GM18858 (cell line): ENCODE data around the gene FHIT.

Experiments used
- ATAC-seq: cut with Tn5 transposase; IDR thresholded peaks from one replicate; pipeline ENCODE4 v1.9.1; 2021; ENCODE audit not compliant: unreplicated experiment

The FHIT gene

DNA sequence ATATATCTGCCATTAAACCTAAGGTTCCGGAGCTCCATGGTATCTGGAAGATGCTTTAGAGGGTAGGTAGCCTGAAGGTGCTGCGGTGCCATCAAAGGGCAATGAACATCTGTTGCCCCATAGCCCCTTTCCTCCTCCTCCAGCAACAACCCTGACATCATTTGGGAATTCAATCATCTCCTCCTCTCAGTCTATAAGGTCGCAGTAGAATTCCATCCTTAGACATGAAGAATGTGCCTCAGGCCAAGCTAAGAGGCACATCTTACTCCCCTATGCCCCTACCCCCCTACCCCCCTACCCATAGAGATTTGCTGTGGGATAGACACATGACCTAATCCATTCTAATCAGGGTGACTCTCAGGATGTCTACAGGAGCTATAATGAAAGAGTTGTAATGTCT is 1101.8 kb downstream of the FHIT start:
- ATAC-seq = no peak

DNA sequence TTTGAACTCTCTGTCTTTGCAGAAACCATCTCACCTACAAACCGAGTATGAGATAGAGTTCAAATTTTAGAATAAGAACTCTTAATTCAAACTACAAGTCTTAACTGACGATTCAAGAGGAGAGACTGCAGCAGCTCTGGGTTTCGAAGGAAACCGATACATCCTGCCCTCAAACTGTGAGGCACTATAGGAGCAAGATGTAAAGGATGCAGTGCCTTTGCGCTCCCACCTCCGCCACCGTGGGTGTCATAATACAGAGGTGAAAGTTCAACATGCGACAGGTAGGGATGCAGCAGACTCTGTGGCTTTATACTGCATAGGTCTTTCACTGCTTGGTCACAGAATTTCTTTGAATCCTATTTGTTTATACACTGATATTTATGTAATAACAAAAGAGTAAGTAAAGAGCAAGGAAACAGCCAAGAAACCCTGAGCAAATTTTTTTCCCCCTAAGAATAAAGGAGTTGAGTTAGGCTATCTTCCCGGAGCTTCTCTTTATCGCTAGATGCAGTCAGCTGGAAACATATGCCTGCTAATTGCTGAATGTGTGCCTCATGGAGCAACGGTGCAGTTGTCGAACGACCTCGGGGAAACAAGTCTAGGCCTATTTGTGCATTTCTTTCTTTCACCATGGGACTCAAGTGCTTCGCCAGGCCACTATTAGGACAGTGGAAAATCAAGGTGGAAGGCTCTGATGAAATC is 1103.9 kb downstream of the FHIT start:
- ATAC-seq = no peak

DNA sequence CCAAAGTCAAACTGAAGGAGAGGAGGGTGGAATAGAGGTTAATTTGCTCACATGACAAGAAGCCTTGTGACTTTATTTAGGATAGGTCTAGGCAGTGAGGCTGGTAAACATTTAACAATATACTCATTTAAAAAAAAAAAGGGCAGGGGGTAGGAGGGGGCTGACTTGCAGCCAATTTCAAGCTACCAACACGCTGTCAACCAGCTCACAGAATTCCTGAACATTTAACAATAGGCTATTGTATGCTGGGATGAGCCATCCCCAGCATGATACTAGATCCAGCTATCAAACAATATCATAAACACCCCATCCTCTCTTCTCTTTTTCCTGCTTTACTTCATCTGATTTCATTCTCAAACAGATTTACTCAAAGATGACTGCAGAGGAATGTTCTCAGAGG is 1105.1 kb downstream of the FHIT start:
- no peak for ATAC-seq

DNA sequence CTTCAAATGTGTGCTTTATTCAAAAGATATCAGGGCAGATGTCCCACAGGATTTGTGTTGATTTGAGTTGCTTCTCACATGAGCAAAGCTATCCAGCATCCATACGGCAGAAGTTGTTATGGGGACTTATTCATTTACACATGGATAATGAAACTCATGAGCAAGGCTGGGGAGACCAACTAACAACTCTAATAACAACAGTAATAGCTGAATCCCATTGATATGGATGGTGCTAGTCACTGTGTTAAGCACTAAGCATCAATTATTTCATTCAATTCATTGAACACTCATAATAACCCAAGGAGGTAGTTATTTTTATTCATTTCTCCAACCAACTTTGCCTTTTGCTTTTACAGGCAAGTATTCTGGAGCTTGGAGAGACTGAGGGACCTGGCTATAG is 1107.2 kb downstream of the FHIT start:
- no peak for ATAC-seq

DNA sequence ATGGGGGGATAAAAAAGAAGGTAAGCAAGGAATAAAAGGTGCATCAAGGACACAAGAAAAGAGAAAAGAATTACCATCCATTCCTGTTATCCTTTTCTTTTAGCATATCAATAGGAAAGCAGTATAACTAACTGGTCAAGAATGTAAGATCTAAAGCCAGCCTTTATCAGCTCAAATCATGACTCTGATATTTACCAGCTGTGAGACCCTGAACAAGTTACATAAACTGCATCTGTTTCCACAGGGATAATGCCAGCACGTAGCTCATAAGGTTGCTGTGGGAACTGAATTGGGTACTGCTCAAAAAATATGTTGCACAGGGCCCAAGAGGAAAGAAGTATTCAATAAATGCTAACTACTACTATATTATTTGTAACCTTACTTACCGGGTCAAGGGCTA is 1109.2 kb downstream of the FHIT start:
- ATAC-seq = no peak

DNA sequence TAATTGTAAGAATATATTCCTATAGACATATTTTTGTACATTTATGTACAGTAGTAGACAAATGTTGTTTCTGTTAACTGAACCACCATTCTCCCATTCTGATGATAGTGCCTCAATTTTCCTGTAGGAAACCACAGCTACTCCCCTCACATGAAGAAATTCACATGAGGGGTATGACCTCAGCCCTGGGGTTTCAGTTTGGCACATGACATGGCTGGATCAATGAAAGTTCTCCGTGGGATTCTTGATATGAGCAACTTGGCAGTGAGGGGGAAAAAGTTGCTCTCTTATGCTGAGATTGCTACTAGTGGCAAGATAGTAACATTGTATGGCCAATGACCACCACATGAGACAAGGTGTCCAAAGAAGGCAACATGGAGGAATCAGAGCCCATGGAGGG is 1111.1 kb downstream of the FHIT start:
- no peak for ATAC-seq

DNA sequence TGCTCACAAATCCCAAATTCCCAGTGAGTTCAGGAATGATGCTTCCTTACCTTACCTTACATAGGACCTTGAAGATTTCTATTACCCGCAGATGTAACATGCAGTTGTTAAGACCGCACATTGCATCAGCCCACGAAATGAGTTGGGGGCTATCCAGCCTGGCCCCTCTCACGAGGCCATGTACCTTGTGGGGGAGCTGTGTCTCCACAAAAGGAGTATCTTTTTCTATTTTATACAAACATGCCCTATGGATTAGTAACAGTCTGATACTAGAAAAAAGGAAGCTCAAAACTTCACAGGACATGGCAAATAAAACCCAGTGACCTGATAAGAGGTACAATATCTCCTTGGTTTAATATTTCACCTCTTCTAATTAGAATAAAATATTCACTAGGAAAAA is 1114.7 kb downstream of the FHIT start:
- ATAC-seq = no peak

DNA sequence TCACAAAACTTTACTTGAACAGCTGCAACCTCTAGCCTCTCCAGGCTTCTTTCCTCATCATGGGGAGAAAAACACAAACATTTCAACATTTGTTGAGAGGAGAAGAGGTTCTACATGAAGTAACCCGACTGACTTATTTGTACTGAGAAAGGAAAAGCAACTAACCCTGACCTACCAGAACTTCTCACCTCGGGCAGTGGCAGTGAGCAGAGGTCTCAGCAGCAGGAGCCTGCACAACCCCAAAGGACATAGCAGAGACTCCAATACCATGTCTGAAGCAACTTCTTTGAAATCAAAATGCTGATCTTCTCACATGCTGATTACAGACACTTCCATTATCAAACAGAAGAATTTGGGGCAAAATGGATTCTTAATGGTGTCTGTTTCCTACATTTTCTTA is 1115.8 kb downstream of the FHIT start:
- no peak for ATAC-seq

DNA sequence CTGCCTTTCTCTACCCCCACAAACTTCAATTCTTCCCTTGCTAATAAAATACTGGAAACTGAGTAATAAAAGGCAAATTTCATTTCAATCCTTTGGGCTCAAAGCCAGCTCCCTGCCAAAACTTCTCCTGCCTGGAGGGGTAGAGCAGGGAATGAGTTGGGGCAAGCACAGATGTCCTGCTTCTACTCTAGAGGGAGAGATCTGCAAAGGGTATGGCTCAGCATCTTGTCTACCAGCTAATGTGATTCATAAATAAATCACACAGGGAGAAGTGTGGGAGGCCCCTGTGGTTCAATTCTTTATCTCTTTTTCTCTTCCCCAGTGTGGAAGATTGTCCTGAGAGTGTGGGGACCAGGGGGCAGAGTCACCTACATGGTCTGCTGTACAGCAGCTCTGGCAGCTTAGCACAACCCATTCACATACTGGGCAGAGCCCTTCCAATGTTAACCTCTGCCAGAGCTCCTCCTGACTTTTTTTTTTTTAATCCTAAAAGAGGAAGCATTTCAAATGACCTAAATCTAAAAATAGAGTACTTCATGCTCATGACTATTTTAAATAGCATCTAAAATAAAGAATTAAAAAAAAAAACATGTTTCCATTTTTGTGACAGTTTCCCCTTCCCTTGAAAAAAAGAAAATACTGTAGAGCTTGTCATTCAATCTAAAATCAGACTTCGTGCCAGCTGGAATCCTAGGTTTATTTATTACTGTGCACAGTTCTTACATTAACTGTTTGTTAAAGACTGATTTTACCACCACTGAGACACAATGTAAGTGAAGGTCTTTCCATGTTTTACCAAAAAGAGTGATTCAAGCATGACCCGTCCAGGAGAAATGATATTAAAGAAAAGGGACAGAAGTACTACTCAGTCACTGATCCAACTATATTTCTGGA is 1117.7 kb downstream of the FHIT start:
- no peak for ATAC-seq

DNA sequence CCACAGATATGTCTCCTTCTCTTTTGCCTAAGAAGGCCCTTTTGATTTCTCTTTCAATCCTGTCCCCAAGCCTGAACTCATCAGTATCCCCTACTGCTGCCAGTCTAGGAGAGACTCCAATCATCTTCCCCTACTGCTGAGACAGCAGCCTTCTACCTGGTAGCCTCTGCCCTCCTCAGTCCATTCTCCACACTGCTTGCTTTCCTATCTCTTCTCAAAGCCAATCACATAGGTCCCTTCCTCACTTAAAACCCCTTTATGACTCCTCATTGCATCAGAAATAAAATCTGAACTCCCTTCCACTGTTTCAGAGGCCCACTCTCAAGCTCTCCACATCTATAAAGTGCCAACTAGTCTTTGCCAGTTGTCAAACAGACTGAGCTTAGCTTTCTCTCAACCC is 1119.6 kb downstream of the FHIT start:
- no peak for ATAC-seq

DNA sequence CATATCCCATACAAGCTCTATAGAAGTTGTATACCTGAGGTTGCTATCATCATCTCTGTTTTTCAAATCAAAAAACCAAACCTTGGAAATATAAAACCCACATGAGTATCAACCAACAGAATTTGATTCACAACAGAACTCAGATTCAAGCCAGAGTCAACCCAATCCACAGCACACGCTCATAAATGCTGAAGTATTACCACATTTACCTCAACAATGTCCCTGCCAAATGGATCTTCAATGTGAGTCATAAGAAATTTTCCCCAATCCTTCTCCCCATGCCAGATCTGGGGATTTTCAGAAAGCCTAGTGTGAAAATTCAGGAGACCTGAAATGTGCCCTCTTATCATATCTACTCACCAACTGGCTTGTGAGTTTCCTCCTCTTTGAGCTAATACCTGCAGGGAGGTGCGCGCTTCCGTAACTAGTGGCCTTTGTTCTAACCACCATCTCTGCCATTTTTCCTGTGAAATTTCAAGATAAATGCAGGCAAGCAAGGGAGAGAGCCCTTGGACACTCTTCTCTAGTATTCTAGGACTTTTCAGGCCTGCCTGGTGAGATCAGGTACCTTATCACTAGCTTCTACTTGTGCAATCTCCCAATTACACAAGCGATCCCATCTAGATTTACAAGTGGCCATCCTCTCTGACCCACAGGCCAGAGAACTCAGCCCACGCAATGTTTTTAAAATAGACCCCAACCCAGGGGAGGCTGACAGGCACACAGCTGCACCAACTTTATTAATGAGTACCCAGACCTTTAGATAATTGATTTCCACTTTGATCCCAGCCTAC is 1124.5 kb downstream of the FHIT start:
- ATAC-seq = no peak

DNA sequence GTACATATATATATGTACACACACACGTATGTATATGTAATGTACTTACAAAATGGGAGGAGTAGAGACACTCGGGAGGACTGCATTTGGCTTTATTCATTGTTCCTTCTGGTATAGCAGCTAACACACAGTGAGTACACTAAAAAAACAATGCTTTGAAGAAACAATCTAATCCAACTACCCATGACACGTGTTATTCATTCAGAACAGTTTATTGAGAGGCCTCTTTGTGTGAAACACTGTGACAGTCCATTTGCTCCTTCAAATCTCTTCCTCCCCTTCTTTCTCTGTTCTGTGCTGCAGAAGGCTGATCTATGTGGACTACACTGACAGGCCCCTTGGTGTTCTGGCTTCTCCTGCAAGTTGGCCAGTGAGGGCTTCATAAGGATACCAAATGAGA is 1125.6 kb downstream of the FHIT start:
- ATAC-seq = no peak

DNA sequence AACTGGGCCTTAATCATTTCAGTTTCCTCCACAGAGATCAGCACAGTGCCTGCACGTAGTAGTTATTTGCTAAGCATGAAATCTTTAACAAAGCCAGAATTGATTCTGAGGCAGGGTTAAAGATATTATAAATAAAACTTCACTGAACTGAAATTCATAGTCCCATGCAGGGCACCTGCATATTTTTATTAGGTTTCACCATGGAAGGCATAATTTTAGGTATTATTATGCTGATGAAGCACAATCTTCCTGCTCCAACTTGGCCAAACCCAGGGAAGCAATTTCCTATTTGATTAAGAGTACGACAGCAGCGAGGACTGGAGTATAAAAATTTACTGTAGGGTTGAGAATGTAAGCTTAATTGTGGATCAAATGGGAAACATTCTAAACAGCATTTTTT is 1131.0 kb downstream of the FHIT start:
- no peak for ATAC-seq

DNA sequence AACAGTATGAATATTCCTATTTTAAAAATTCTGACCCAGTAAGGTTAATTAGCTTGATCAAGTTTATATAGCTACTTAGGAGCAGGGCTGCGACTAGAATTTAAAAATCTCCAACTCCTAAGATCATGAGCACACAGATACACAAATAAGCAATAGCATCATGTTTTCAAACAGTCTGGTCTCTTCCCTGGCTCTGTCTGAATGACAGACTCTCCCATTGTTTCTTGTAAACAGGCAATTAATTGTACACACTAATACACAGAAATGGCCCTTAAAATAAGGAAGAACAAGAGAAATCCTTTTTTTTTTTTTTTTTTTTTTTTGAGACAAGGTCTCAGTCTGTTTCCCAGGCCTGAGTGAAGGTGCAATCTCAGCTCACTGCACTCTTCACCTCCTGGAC is 1137.1 kb downstream of the FHIT start:
- no peak for ATAC-seq

DNA sequence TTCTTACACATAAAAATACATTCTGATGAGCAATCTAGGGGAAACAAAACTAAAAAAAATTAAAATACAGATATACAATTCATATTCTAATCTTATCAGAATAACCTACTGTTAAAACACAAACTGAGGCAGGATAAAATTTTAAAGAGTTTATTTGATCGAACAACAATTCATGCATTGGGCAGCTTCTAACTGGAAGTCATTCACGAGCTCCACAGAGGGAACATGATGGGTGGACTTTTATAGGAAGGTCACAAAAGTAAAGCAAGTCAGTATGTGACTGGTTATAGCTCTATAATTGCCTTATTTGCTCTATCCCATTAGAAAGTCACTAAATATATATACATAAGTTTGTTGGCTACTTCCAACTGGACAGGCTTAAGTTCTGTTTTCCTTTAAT is 1144.0 kb downstream of the FHIT start:
- ATAC-seq = no peak

DNA sequence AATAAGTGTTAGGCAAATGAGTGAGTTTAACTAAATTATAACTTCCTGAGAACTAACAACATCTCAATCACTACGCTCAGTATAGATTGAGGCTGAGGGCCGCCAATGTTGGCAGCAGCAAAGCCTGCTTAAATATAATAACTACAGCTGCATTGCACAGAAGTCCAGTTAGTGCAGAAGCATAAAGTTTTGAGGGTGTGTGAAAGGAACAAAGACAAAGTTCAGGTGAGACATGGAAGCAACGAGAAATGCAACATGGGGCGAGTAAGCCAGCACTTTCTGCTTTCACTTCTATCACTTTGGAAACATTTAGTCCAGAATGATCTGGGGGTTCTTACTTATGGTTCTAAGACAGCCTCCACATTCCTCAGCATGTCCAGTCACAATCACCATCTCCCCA is 1149.1 kb downstream of the FHIT start:
- ATAC-seq = no peak

DNA sequence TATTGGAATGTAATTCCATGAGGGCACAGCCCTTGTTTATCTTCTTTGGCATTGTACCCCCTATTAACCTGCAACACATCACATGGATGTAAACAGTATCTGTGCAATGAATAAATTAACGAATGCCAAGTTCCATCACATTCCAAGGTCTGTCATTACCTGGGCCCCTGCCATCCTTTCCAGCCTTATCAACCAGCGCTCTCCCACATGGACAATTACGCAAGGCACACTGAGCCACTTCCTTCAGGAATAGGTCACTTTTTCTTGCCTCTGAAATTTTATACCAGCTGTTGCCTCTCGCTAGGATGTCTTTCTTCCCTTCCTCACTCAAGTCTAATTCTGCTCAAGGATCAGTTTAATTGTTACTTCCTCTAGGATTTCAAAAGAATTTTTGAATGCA is 1149.6 kb downstream of the FHIT start:
- ATAC-seq = no peak

DNA sequence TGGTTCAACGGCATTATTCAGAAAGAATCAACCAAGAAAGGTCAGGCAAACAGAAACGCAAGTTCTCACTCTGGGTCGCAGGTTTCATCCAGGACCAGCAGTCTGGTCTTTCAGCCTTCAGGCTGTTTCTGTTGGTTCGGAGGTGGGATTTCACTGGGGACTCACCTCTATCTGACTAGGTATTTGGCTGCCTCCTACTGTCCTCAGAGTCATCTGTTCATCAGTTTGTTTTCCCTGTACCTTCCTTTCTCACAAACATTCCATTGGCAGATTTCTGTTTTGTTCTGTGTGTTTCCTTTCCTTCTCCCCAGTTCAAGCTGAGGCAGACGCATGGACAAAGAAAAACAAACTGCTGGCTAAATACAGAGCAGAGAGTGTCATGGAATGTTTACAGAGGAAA is 1154.8 kb downstream of the FHIT start:
- ATAC-seq = no peak

DNA sequence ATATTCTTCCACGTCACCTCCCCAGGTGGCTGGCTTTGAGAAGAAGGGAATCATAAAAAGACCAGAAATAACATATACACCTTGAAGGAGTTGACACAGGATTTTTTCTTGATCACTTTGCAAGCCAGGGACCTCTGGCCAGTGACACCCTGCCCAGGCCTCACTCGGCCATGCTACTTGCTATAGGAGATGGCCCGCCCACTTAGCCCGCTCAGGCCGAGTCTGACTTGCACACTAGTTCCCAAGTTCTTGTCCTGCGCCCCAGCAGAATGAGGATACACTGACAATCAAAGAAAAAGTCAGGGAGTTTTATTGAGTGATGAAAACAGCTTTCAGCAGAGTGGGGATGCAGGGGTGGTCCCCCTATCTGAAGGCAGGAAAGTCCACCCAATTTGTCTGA is 1155.3 kb downstream of the FHIT start:
- ATAC-seq = no peak

DNA sequence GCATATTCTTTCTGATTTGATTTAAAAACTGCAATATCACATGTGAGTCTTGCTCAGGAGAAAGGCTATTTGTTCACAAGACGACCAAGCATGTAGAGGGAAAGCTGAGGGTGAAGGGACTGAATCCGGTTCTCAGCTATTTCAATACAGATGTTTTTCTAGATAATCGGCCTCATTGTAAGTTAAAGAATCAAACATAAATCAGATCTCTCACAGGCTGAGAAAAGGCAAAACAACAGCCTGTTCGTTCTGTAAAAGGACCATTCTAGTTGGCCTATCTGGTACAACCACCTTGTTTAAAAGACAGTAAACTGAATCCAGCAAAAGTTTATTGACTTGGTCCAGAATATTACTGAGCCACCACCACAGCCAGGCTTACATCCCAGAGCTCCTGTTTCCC is 1155.7 kb downstream of the FHIT start:
- no peak for ATAC-seq

DNA sequence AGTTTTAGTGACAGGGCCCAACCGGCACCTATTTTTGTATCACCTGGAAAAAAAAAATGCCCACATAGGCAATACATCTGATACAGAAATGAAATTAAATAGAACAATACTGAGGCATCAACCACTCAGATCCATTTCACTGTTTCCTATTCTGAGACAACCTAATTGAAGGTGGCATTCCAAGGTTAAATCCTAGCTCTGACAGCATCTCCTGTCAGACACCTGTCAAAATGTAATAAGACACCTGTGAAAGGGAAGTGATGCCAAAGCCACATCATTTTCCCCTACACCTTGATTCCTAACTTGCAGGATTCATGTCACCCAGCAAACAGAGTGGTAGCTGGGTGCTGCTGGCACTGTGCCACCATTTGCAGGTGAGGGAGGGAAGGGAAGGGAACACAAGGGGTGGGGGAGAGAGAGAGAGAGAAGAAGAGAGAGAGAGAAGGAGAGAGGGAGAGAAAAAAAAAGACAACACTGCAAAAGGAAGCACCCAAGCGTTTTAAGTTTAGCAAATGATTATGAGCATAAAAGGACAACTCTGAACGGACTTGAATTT is 1156.8 kb downstream of the FHIT start:
- ATAC-seq = no peak
